ENCODE data around the gene TSTD1.
"Not testable (repeated sequence)": the region's sequence is repeated elsewhere in the genome, so short reads cannot be mapped to it uniquely, and the experiment has no call there.

The TSTD1 gene

DNA sequence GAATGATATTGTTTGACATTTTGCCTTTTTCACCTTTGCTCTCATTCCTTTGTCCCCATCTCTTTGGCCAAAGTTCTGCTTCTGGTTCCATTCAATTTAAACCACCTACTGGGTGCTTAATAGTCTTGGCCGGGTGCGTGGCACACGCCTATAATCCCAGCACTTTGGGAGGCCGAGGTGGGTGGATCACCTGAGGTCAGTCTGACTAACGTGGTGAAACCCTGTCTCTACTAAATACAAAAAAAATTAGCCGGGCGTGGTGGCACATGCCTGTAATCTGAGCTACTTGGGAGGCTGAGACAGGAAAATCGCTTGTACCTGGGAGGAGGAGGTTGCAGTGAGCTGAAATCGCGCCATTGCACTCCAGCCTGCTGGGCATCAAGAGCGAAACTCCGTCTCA is 16.3 kb downstream of the TSTD1 start:
- H3K9me3 ChIP-seq (ENCODE audit: insufficient read depth, low read depth, low read length); H4K20me1 ChIP-seq (ENCODE audit: insufficient read depth, low read length, poor library complexity, severe bottlenecking); H2AFZ ChIP-seq (ENCODE audit: low read length); H3K9ac ChIP-seq (ENCODE audit: low read depth, low read length, poor library complexity, severe bottlenecking); H3K9me2 ChIP-seq (replicated peaks; ENCODE audit: low read depth, low read length); H3K27me3 ChIP-seq (ENCODE audit: insufficient read depth, low read length, poor library complexity, severe bottlenecking); H3K36me3 ChIP-seq (ENCODE audit: insufficient read depth, low read length); H3F3A ChIP-seq (ENCODE audit: low read depth); H3K4me3 ChIP-seq (ENCODE audit: low read length, poor library complexity, severe bottlenecking); H3K4me2 ChIP-seq (ENCODE audit: low read depth, low read length, poor library complexity, severe bottlenecking): not testable (repeated sequence)
- peaks cover 38% of the 10 kb centered on the region for H3K4me1 ChIP-seq (ENCODE audit: insufficient read depth, low read length, poor library complexity, severe bottlenecking)
- H3K79me2 ChIP-seq (ENCODE audit: insufficient read depth, low read length), result peaks cover 29% of the 10 kb centered on the region; the same call in 1 of the 2 replicates

DNA sequence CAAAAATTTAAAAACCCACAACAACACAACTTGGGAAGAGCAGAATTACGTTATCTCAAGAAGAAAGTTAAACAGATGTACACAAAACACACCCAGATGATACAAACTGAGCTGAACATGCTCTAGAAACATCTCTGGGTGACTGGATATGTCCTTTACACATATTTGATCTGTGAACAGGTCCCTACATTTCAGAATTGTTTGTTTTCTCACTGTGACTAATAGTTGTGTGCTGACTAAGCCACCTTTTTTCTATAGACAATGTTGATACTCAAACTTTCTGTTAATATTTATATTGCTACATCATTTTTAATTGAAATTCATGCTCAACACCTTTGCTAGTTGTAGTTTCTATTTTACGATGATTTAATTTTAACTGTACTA is 16.8 kb downstream of the TSTD1 start:
- Histone ChIP-seq H3F3A (ENCODE audit: low read depth) (0 out of 2 replicates have a peak, but pooled peaks cover 3% of the 10 kb centered on the region), H4K20me1 (ENCODE audit: insufficient read depth, low read length, poor library complexity, severe bottlenecking) (peaks cover 4% of the 10 kb centered on the region), H3K4me1 (ENCODE audit: insufficient read depth, low read length, poor library complexity, severe bottlenecking) (peaks cover 38% of the 10 kb centered on the region), H3K9ac (ENCODE audit: low read depth, low read length, poor library complexity, severe bottlenecking) (peak overlapping the region; percentile 73), H3K79me2 (ENCODE audit: insufficient read depth, low read length) (peaks cover 29% of the 10 kb centered on the region; the same call in 1 of the 2 replicates), H3K4me3 (ENCODE audit: low read length, poor library complexity, severe bottlenecking) (peak overlapping the region; percentile 79), H3K36me3 (ENCODE audit: insufficient read depth, low read length) (no peaks in the 10 kb centered on the region), H3K9me2 (replicated peaks; ENCODE audit: low read depth, low read length) (no peaks in the 10 kb centered on the region), H3K4me2 (ENCODE audit: low read depth, low read length, poor library complexity, severe bottlenecking) (peak overlapping the region; percentile 89), H3K27me3 (ENCODE audit: insufficient read depth, low read length, poor library complexity, severe bottlenecking) (no peaks in the 10 kb centered on the region), H2AFZ (ENCODE audit: low read length) (peak overlapping the region; percentile 96; the same call in 1 of the 2 replicates), H3K9me3 (ENCODE audit: insufficient read depth, low read depth, low read length) (no peaks in the 10 kb centered on the region)
- TF ChIP-seq, protein P1, sequence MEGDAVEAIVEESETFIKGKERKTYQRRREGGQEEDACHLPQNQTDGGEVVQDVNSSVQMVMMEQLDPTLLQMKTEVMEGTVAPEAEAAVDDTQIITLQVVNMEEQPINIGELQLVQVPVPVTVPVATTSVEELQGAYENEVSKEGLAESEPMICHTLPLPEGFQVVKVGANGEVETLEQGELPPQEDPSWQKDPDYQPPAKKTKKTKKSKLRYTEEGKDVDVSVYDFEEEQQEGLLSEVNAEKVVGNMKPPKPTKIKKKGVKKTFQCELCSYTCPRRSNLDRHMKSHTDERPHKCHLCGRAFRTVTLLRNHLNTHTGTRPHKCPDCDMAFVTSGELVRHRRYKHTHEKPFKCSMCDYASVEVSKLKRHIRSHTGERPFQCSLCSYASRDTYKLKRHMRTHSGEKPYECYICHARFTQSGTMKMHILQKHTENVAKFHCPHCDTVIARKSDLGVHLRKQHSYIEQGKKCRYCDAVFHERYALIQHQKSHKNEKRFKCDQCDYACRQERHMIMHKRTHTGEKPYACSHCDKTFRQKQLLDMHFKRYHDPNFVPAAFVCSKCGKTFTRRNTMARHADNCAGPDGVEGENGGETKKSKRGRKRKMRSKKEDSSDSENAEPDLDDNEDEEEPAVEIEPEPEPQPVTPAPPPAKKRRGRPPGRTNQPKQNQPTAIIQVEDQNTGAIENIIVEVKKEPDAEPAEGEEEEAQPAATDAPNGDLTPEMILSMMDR (conservative IDR thresholded peaks at IDR 0.05; ENCODE audit: low read length), result no peak
- TF ChIP-seq EZH2phosphoT487 (IDR thresholded peaks at IDR 0.05; ENCODE audit: borderline replicate concordance), result no peak

DNA sequence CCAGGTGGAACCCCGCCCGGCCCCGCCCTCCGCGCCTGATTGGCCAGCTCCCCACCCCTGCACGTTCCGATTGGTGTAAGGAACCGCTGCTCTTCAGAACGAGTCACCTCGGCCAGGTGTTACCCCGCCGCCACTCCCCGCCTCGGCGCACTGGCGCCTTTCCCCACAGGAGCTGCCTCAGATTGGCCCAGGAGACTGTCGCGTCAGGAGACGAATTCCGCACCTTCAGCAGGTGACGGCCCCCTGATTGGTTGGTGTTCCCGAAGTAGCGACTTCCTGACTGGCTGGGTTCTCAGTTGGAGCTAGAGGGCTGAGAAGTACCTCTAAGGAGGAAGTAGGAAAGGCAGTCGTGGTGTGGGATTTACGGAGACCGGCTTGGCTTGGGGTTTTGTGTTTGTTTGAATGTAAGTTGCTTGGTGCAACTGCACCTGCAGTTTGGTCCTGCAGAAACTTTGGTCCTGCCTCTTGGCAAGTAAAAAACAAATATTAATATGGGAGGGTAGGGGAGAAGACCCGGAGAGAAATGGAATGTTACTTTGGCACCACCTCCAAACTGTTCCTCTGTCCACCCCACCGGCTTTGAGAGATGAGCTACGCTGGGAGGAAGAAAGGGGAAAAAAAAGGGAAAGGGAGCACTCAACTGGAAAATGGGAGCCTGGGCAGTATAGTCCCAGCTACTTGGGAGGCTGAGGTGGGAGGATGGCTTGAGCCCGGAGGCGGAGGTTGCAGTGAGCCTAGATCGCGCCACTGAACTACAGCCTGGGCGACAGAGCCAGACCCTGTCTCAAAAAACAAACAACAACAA is 17.4 kb downstream of the TSTD1 start:
- no peaks in the 10 kb centered on the region for H3K9me3 ChIP-seq (ENCODE audit: insufficient read depth, low read depth, low read length)
- H3K36me3 ChIP-seq (ENCODE audit: insufficient read depth, low read length), result no peaks in the 10 kb centered on the region
- no peak for TF ChIP-seq EZH2phosphoT487 (IDR thresholded peaks at IDR 0.05; ENCODE audit: borderline replicate concordance)
- TF ChIP-seq, protein P1 (conservative IDR thresholded peaks at IDR 0.05; ENCODE audit: low read length), result no peak
- peak overlapping the region; percentile 73 for H3K9ac ChIP-seq (ENCODE audit: low read depth, low read length, poor library complexity, severe bottlenecking)
- H3K79me2 ChIP-seq (ENCODE audit: insufficient read depth, low read length), result peaks cover 29% of the 10 kb centered on the region; the same call in 1 of the 2 replicates
- peak overlapping the region; percentile 79 for H3K4me3 ChIP-seq (ENCODE audit: low read length, poor library complexity, severe bottlenecking)
- peak overlapping the region; percentile 96 for H2AFZ ChIP-seq (ENCODE audit: low read length)
- 0 out of 2 replicates have a peak, but pooled peaks cover 3% of the 10 kb centered on the region for H3F3A ChIP-seq (ENCODE audit: low read depth)
- H3K4me2 ChIP-seq (ENCODE audit: low read depth, low read length, poor library complexity, severe bottlenecking), result peak overlapping the region; percentile 89
- no peaks in the 10 kb centered on the region for H3K27me3 ChIP-seq (ENCODE audit: insufficient read depth, low read length, poor library complexity, severe bottlenecking)
- H4K20me1 ChIP-seq (ENCODE audit: insufficient read depth, low read length, poor library complexity, severe bottlenecking), result peaks cover 4% of the 10 kb centered on the region
- no peaks in the 10 kb centered on the region for H3K9me2 ChIP-seq (replicated peaks; ENCODE audit: low read depth, low read length)
- peaks cover 38% of the 10 kb centered on the region for H3K4me1 ChIP-seq (ENCODE audit: insufficient read depth, low read length, poor library complexity, severe bottlenecking)
